Hepatocyte (in vitro differentiated cells): ENCODE data around the gene TTC28. TPM values are rescaled to one million over a fixed set of nuclear protein-coding genes. Genes with fewer than 3 reads are reported as not detected.

Source experiments
- DNase-seq: peaks from one replicate; pipeline ENCODE4 v3.0.0-alpha.2; 2016; ENCODE audit warnings: low spot score
- H2AFZ ChIP-seq: fragments of 200-600 bp; sonication (generic); 2 replicates; pipeline ENCODE4 v1.6.0; 2016; ENCODE audit warnings: antibody characterized with exemption, mild to moderate bottlenecking
- H3K27ac ChIP-seq: fragments of 200-600 bp; sonication (generic); 2 replicates; pipeline ENCODE4 v1.5.1; 2016; ENCODE audit warnings: mild to moderate bottlenecking
- H3K27me3 ChIP-seq: fragments of 200-600 bp; sonication (generic); 2 replicates; pipeline ENCODE4 v1.6.1; 2016
- H3K36me3 ChIP-seq: fragments of 200-600 bp; sonication (generic); replicated peaks from 2 replicates; pipeline ENCODE4 v1.5.1; 2016; ENCODE audit warnings: low read depth; ENCODE audit not compliant: insufficient read depth
- H3K4me1 ChIP-seq: fragments of 200-600 bp; sonication (generic); 2 replicates; pipeline ENCODE4 v1.5.1; 2016; ENCODE audit warnings: mild to moderate bottlenecking, moderate library complexity; ENCODE audit not compliant: insufficient read depth
- H3K4me2 ChIP-seq: fragments of 200-600 bp; sonication (generic); 2 replicates; pipeline ENCODE4 v1.6.0; 2016
- H3K4me3 ChIP-seq: fragments of 200-600 bp; sonication (generic); 2 replicates; pipeline ENCODE4 v1.5.1; 2016; ENCODE audit warnings: mild to moderate bottlenecking
- H3K79me2 ChIP-seq: fragments of 200-600 bp; sonication (generic); 2 replicates; pipeline ENCODE4 v1.6.0; 2017; ENCODE audit warnings: mild to moderate bottlenecking
- H3K9me2 ChIP-seq: fragments of 200-600 bp; sonication (generic); replicated peaks from 2 replicates; pipeline ENCODE4 v1.6.0; 2017; ENCODE audit warnings: mild to moderate bottlenecking; ENCODE audit not compliant: insufficient read depth
- H3K9me3 ChIP-seq: fragments of 200-600 bp; sonication (generic); 2 replicates; pipeline ENCODE4 v1.5.1; 2016; ENCODE audit warnings: low read depth, mild to moderate bottlenecking
- H4K20me1 ChIP-seq: fragments of 200-600 bp; sonication (generic); 2 replicates; pipeline ENCODE4 v1.6.0; 2016; ENCODE audit warnings: mild to moderate bottlenecking; ENCODE audit not compliant: insufficient read depth, poor library complexity, severe bottlenecking
- EZH2 ChIP-seq: fragments of 200-600 bp; sonication (generic); IDR thresholded peaks from 2 replicates; pipeline ENCODE4 v1.6.1; 2016; ENCODE audit warnings: antibody characterized with exemption, mild to moderate bottlenecking, borderline replicate concordance
- EZH2phosphoT487 ChIP-seq: fragments of 200-600 bp; sonication (generic); IDR thresholded peaks from one replicate; pipeline ENCODE4 v1.6.1; 2018; ENCODE audit warnings: antibody characterized with exemption, mild to moderate bottlenecking, low read depth, moderate library complexity; ENCODE audit not compliant: unreplicated experiment, severe bottlenecking
- WGBS: methylation state at CpG from one replicate; pipeline ENCODE4 v1.1.6; 2016; ENCODE audit warnings: low lambda C conversion rate; ENCODE audit errors: missing lambda C conversion rate; 5-methylcytosine and 5-hydroxymethylcytosine counted together
- polyA plus RNA-seq: library from polyadenylated mRNA; unstranded; fragments of >200 nt; fragmentation: Nextera tagmentation; extraction: Ambion mirVana; gene quantifications from 2 replicates; pipeline ENCODE4 v1.2.1, GENCODE V29; 2016
- total RNA-seq: library from RNA; depleted of rRNA; stranded (reverse); fragments of >200 nt; gene quantifications from 2 replicates; pipeline ENCODE4 v1.2.3, GENCODE V29; 2014
- TF ChIP-seq, protein P1 (sequence below): fragments of 200-600 bp; sonication (generic); IDR thresholded peaks from 2 replicates; pipeline ENCODE4 v1.5.1; 2016; ENCODE audit warnings: antibody characterized with exemption, mild to moderate bottlenecking; ENCODE audit not compliant: poor library complexity

TTC28 gene
- total and polyA plus RNA-seq, 2 experiments from 2014 or later = 14.7 to 30.4 TPM

DNA sequence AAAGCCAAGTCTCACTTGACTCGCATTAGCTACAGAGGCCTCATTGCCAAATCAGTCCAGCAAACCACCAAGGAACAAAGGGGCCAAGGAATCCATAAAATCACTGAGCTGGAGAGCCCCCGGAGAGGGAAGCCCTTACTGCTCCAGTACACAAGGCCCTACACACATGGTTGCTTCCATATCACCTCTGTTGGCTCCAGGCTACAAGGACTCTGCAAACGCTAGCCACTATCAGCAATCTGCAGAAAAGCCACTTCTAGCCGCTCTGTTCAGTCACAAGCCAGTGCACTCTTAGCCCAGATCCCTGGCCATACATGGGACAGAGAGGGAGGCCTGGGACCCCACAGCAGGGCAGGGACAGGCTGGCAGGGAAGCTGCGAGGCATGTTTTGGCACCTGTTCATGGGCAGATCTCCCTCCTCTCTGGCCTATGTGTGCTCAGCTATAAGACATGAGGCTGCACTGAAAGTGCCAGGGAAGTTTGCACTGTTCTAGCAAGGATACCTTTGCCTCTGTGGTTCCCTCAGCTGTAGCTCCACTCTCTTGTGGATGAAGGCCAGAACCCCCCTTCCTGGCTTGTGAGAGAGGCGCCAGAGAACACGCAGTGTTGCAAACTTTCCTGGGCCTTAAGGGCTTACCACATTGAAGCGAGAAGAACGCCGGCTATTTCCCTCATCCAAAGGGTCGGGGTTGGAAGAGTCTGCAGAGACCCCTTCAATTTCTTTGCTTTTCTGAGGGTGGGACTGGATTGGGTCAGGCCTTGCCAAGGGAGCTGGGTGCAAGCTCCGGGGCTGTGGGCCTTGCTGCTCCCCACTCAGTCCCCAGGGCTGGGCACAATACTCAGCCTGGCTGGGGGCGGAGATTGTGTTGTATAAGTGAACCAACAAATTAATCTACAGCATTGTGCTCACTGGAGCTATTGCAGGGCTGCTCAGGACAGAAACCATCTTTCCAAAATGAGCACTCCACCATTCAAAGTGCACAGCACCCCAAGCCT lies 651.9 kb downstream of the TTC28 start:
- no peaks in the 10 kb centered on the region for H3K4me1 ChIP-seq
- no peaks in the 10 kb centered on the region for H3K9me3 ChIP-seq
- no peaks in the 10 kb centered on the region for H3K36me3 ChIP-seq
- no peaks in the 10 kb centered on the region for H4K20me1 ChIP-seq
- H3K27ac ChIP-seq = no peak overlapping the region
- no peaks in the 10 kb centered on the region for H3K79me2 ChIP-seq
- 94% methylated on average over 13 of the region's 13 CpGs for WGBS
- H3K27me3 ChIP-seq = no peaks in the 10 kb centered on the region
- no peak for DNase-seq
- H3K4me2 ChIP-seq = no peak overlapping the region
- H2AFZ ChIP-seq = no peak overlapping the region
- TF ChIP-seq, protein P1, sequence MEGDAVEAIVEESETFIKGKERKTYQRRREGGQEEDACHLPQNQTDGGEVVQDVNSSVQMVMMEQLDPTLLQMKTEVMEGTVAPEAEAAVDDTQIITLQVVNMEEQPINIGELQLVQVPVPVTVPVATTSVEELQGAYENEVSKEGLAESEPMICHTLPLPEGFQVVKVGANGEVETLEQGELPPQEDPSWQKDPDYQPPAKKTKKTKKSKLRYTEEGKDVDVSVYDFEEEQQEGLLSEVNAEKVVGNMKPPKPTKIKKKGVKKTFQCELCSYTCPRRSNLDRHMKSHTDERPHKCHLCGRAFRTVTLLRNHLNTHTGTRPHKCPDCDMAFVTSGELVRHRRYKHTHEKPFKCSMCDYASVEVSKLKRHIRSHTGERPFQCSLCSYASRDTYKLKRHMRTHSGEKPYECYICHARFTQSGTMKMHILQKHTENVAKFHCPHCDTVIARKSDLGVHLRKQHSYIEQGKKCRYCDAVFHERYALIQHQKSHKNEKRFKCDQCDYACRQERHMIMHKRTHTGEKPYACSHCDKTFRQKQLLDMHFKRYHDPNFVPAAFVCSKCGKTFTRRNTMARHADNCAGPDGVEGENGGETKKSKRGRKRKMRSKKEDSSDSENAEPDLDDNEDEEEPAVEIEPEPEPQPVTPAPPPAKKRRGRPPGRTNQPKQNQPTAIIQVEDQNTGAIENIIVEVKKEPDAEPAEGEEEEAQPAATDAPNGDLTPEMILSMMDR = no peak
- TF ChIP-seq EZH2phosphoT487 (no peak), EZH2 (no peak)
- H3K4me3 ChIP-seq = no peak overlapping the region
- no peaks in the 10 kb centered on the region for H3K9me2 ChIP-seq

DNA sequence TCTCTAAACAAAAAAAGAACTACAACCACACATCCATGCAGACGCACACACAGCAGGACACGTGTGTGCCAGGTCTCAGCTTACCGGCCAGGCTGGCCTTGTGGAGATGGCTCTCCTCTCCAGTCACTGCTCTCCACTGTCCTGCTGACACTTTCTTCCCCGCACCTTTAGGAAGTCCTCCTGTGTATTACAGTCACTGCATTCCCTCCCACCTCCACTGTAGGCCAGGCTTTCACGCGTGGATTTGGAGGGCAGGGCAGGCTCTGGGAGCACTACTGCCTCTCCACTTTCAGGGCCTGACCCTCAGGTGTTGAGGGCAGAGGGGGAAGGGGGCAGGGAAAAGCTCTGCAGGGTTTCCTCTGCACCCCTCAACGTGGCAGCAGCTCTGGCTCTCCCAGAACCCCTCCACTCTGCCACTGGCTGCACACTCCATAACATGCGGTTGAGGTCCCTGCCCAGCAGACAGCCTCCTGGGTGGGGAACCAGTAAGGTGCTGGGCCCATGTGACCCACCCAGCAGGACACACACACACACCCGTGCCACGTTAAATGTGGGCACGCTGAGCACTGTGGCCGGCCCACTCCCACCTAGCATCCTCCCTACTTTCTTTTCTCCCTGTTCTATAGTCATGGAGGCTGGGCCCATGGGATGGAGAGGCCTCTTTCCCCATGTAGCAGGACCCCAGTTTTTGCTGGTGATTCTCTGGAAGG lies 653.6 kb downstream of the TTC28 start:
- DNase-seq = no peak
- TF ChIP-seq, protein P1 = no peak
- TF ChIP-seq EZH2 (no peak), EZH2phosphoT487 (no peak)
- WGBS = 97% methylated on average over 12 of the region's 12 CpGs
- Histone ChIP-seq H3K36me3 (no peaks in the 10 kb centered on the region), H2AFZ (no peak overlapping the region), H3K9me3 (no peaks in the 10 kb centered on the region), H3K27me3 (no peaks in the 10 kb centered on the region), H3K4me1 (peaks cover 4% of the 10 kb centered on the region), H3K4me2 (no peak overlapping the region), H3K4me3 (no peak overlapping the region), H3K27ac (no peak overlapping the region), H3K9me2 (no peaks in the 10 kb centered on the region), H3K79me2 (no peaks in the 10 kb centered on the region), H4K20me1 (no peaks in the 10 kb centered on the region)

DNA sequence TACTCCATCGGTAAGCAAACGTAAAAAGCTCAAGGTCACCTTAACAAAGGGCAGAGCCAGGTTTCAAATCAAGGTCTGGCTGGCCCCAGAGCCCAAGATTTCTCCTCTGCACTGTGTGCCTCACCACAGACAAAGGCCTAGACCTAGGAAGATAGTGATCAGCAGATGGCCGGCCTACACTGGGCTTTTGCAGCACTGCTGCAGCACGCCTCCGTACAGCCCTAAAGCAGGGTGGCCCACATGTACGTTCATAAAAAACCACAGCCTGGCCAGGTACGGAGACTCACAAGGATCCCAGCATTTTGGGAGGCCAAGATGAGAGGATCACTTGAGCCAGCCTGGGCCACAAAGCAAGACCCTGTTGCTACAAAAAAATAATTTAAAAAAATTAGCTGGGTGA lies 654.3 kb downstream of the TTC28 start:
- Histone ChIP-seq H3K79me2 (no peaks in the 10 kb centered on the region), H3K4me1 (peaks cover 11% of the 10 kb centered on the region), H2AFZ (no peak overlapping the region), H3K27ac (no peak overlapping the region), H3K36me3 (no peaks in the 10 kb centered on the region), H3K27me3 (no peaks in the 10 kb centered on the region), H3K9me3 (no peaks in the 10 kb centered on the region), H3K4me3 (no peak overlapping the region), H3K9me2 (no peaks in the 10 kb centered on the region), H4K20me1 (no peaks in the 10 kb centered on the region), H3K4me2 (no peak overlapping the region)
- TF ChIP-seq EZH2 = no peak
- TF ChIP-seq, protein P1 = no peak
- no peak for TF ChIP-seq EZH2phosphoT487
- 84% methylated on average over 7 of the region's 7 CpGs for WGBS
- no peak for DNase-seq
